ENCODE results near the gene PPOX.
A peak's percentile ranks its signal among the peaks of the same experiment; 100 is the strongest.

- TF ChIP-seq EP300 (IDR thresholded peaks at IDR 0.05), result no peak
- TF ChIP-seq, protein P1, sequence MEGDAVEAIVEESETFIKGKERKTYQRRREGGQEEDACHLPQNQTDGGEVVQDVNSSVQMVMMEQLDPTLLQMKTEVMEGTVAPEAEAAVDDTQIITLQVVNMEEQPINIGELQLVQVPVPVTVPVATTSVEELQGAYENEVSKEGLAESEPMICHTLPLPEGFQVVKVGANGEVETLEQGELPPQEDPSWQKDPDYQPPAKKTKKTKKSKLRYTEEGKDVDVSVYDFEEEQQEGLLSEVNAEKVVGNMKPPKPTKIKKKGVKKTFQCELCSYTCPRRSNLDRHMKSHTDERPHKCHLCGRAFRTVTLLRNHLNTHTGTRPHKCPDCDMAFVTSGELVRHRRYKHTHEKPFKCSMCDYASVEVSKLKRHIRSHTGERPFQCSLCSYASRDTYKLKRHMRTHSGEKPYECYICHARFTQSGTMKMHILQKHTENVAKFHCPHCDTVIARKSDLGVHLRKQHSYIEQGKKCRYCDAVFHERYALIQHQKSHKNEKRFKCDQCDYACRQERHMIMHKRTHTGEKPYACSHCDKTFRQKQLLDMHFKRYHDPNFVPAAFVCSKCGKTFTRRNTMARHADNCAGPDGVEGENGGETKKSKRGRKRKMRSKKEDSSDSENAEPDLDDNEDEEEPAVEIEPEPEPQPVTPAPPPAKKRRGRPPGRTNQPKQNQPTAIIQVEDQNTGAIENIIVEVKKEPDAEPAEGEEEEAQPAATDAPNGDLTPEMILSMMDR (IDR thresholded peaks at IDR 0.05), result peak; percentile 67 to 94 (median 85)
Observed at GRCh38 chr1:161209790-161210409, 43.7 kb downstream of the PPOX start.

All from ovary (tissue), 3 donors.